IPS DF 6.9 (cell line): ENCODE measurements around the gene STBD1.

Source experiments
- DNase-seq: peaks from one replicate; pipeline ENCODE4 v3.0.0-alpha.2; 2013; ENCODE audit warnings: low read depth, low spot score
- H3K27ac ChIP-seq: one replicate; pipeline ENCODE4 v1.5.1; 2013; ENCODE audit warnings: low read length, control low read depth
- H3K27me3 ChIP-seq: 2 replicates; pipeline ENCODE4 v1.6.1; 2013; ENCODE audit warnings: mild to moderate bottlenecking, low read length; ENCODE audit not compliant: control insufficient read depth, insufficient read depth
- H3K36me3 ChIP-seq: 2 replicates; pipeline ENCODE4 v1.6.1; 2013; ENCODE audit warnings: low read length; ENCODE audit not compliant: control insufficient read depth, insufficient read depth
- H3K4me1 ChIP-seq: 2 replicates; pipeline ENCODE4 v1.6.1; 2013; ENCODE audit warnings: low read length; ENCODE audit not compliant: control insufficient read depth, insufficient read depth
- H3K4me3 ChIP-seq: 2 replicates; pipeline ENCODE4 v1.5.1; 2013; ENCODE audit warnings: mild to moderate bottlenecking, low read length
- H3K9me3 ChIP-seq: 2 replicates; pipeline ENCODE4 v1.6.1; 2013; ENCODE audit warnings: low read length, inconsistent platforms; ENCODE audit not compliant: control insufficient read depth, insufficient read depth
- WGBS: extraction: QIAGEN DNeasy Blood & Tissue Kit; methylation state at CpG from one replicate; pipeline ENCODE4 v1.1.7; 2013; ENCODE audit warnings: mixed read lengths, missing lambda C conversion rate; ENCODE audit not compliant: insufficient read length, insufficient coverage; 5-methylcytosine and 5-hydroxymethylcytosine counted together

STBD1 gene

DNA sequence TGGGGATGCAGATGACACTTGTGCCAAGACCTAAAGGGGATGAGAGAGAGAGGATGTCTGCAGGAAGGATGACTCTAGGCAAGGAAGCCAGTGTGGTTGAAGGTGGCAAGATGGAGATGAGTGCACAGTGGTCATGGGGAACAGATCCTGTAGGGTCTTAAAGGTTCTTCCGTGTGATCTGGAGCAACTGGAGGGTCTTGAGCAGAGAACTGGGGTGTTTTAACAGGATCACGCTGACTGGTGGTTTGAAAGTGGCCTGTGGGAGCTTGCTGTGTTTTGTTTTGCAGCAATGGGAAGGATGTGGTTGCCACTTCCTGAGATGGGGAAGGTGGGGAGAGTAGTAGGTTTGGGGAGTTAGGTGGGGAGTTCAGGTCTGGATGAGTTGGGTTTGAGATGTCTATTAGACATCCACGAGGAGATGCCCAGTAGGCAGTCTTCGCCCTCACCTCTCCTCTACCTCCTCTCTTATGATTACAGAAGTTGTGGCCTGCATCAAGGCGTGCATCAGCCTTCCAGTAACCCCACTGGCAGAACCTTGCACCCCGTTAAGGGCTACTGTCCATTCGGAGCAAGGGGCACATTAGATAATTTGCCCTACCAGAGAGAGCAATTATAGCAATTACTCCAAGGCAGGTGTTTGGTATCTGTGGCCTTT lies 1.4 kb upstream of the STBD1 start:
- 0 out of 2 replicates have a peak, but pooled peaks cover 5% of the 10 kb centered on the region for H3K36me3 ChIP-seq
- no peak overlapping the region for H3K27ac ChIP-seq
- H3K4me3 ChIP-seq, result no peak overlapping the region
- H3K4me1 ChIP-seq, result peaks cover 3% of the 10 kb centered on the region
- WGBS, result no CpG with 5 or more reads among the region's 7 CpGs
- no peak for DNase-seq
- H3K9me3 ChIP-seq, result no peaks in the 10 kb centered on the region
- peaks cover 5% of the 10 kb centered on the region; the same call in 1 of the 2 replicates for H3K27me3 ChIP-seq

DNA sequence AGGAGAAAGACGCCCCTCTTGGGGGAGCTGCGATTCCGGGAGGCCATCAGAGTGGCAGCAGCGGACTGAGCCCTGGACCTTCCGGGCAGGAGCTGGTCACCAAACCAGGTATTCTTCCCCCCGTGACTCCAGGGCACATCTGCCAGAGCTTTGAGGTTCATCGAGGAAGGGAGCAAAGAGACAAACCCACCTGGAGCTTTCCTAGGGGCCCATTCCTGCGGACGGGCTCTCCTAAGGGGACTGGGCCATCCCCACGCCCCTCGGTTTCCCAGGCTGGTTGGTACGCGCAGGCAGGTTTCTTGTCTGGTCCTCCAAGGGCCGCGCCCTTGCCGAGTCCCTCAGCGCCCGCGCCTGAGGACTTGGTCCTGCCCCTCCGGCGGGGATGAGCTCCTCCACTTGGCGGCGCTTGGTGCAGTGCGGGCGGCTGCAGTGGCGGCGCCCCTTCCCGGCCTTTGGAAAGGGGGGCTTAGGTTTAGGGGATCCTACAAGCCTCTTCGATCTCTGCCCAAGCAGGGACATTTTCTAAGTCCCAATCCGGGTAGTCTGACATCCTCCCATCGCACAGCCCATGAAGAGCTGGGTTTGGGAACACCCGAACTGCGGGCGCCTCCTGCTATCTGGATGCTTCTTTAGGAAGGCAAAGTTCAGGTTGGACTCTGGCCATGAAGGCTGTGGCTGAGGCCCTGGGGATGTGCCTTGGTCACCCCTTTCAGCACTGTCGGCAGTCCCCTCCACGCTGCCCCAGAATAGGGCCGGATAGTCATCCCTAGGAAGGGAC lies 538 bp downstream of the STBD1 start:
- 0 out of 2 replicates have a peak, but pooled peaks cover 5% of the 10 kb centered on the region for H3K36me3 ChIP-seq
- peak; percentile 13 for DNase-seq
- H3K27ac ChIP-seq, result no peak overlapping the region
- peak overlapping the region; percentile 79 for H3K4me3 ChIP-seq
- no peaks in the 10 kb centered on the region for H3K9me3 ChIP-seq
- peaks cover 5% of the 10 kb centered on the region; the same call in 1 of the 2 replicates for H3K27me3 ChIP-seq
- no CpG with 5 or more reads among the region's 37 CpGs for WGBS
- H3K4me1 ChIP-seq, result peaks cover 3% of the 10 kb centered on the region

GRCh38 chr4:76307660-76308014 lies 1.1 kb downstream of the STBD1 start:
- Histone ChIP-seq H3K27ac (no peak overlapping the region), H3K4me1 (peaks cover 3% of the 10 kb centered on the region), H3K36me3 (0 out of 2 replicates have a peak, but pooled peaks cover 5% of the 10 kb centered on the region), H3K9me3 (no peaks in the 10 kb centered on the region), H3K4me3 (no peak overlapping the region; the same call in 1 of the 2 replicates), H3K27me3 (peaks cover 5% of the 10 kb centered on the region; the same call in 1 of the 2 replicates)
- WGBS, result no CpG with 5 or more reads among the region's 4 CpGs
- DNase-seq, result no peak

DNA sequence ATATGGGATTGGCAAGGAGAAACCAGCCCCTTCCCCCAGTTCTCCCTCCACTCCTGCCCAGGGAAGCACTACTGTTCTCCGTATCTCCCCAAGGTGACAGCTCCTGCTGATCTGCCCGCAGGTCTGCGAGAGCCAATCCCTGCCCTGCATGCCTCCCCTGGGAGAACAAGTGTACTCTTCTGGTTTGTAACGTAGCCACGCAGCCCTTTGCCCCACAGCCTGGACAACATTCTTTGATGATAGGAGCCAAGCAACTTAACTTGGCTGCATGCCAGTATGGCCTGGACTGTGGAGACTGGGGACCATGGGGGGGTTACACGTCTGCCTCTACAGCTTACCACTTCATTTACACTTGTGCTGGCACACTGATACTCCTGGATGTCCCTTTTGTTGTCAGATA lies 2.0 kb downstream of the STBD1 start:
- DNase-seq, result no peak
- Histone ChIP-seq H3K36me3 (0 out of 2 replicates have a peak, but pooled peaks cover 5% of the 10 kb centered on the region), H3K9me3 (no peaks in the 10 kb centered on the region), H3K27me3 (peaks cover 5% of the 10 kb centered on the region; the same call in 1 of the 2 replicates), H3K4me3 (no peak overlapping the region), H3K4me1 (peaks cover 3% of the 10 kb centered on the region), H3K27ac (no peak overlapping the region)
- no CpG with 5 or more reads among the region's 6 CpGs for WGBS

DNA sequence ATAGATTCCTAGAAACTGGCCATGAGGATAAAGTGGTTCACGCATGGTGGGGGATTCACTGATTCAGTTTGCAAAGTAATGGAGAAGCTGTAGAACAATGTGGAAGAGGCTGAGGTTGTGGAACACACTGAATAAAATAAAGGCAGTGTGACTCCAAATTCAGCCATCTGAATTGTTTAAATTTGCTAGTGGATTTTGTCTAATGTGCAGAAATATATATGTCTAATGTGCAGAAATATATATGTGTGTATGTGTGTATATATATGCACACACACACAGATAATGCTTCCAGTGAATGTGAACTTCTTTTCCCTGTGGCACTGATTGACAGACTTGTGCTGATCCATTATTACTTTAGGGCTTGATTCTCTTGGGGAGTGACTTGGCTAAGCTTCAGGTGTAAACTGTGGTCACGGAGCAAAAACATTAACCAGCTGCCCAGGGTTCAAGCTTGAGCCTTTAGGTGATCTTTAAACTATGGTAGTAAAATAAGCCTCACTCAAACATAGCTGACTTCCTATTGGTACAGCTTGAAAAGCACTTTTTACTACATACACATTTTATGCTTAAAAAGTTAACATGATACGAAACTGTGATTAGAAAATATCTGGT lies 3.5 kb downstream of the STBD1 start:
- Histone ChIP-seq H3K27ac (no peak overlapping the region), H3K4me1 (peaks cover 3% of the 10 kb centered on the region), H3K4me3 (no peak overlapping the region), H3K27me3 (peaks cover 5% of the 10 kb centered on the region; the same call in 1 of the 2 replicates), H3K36me3 (0 out of 2 replicates have a peak, but pooled peaks cover 5% of the 10 kb centered on the region), H3K9me3 (no peaks in the 10 kb centered on the region)
- DNase-seq, result no peak
- no CpG with 5 or more reads among the region's 3 CpGs for WGBS

GRCh38 chr4:76310683-76311082 lies 4.2 kb downstream of the STBD1 start:
- Histone ChIP-seq H3K27ac (no peak overlapping the region), H3K4me1 (peaks cover 3% of the 10 kb centered on the region), H3K36me3 (0 out of 2 replicates have a peak, but pooled peaks cover 5% of the 10 kb centered on the region), H3K27me3 (peaks cover 1% of the 10 kb centered on the region; the same call in 1 of the 2 replicates), H3K4me3 (no peak overlapping the region), H3K9me3 (no peaks in the 10 kb centered on the region)
- WGBS, result no CpG with 5 or more reads among the region's 4 CpGs
- no peak for DNase-seq

DNA sequence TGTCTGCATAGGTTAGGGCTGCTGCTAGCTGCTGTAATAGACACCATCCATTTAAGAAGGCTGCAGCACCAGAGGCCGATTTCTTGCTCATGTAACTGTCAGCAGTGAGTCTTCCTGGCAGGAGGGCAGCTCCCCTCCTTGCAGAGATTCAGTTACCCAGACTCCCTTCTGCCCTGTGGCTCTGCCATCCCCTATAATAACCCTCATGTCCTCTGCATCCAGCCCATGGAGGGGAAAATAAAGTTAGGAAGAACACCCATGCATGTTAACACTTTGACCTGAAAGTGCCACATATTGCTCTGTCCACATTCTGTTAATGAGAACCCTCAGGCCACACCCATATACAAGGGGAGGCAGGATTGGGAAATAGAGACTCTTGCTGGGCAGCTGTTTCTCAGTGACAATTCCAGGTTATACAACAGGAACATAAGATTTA lies 5.4 kb downstream of the STBD1 start:
- DNase-seq, result no peak
- 0 out of 2 replicates have a peak, but pooled peaks cover 5% of the 10 kb centered on the region for H3K36me3 ChIP-seq
- no peaks in the 10 kb centered on the region for H3K27me3 ChIP-seq
- H3K27ac ChIP-seq, result no peak overlapping the region
- H3K4me1 ChIP-seq, result peaks cover 2% of the 10 kb centered on the region; the same call in 1 of the 2 replicates
- no peak overlapping the region for H3K4me3 ChIP-seq
- H3K9me3 ChIP-seq, result no peaks in the 10 kb centered on the region
- WGBS, result no CpG with 5 or more reads among the region's 1 CpG

- DNase-seq, result no peak
- Histone ChIP-seq H3K27me3 (no peaks in the 10 kb centered on the region), H3K4me1 (peaks cover 2% of the 10 kb centered on the region; the same call in 1 of the 2 replicates), H3K9me3 (no peaks in the 10 kb centered on the region), H3K4me3 (no peak overlapping the region), H3K36me3 (0 out of 2 replicates have a peak, but pooled peaks cover 5% of the 10 kb centered on the region), H3K27ac (no peak overlapping the region)
- no CpG with 5 or more reads among the region's 1 CpG for WGBS
Observed at GRCh38 chr4:76312457-76312856, 5.9 kb downstream of the STBD1 start.

- Histone ChIP-seq H3K4me1 (no peaks in the 10 kb centered on the region), H3K27me3 (no peaks in the 10 kb centered on the region), H3K4me3 (no peak overlapping the region), H3K27ac (no peak overlapping the region), H3K9me3 (no peaks in the 10 kb centered on the region), H3K36me3 (0 out of 2 replicates have a peak, but pooled peaks cover 5% of the 10 kb centered on the region)
- WGBS, result no CpG with 5 or more reads among the region's 2 CpGs
- DNase-seq, result no peak
Observed at GRCh38 chr4:76313547-76313946, 7.0 kb downstream of the STBD1 start.

GRCh38 chr4:76315267-76315918 lies 8.9 kb downstream of the STBD1 start:
- WGBS, result no CpG with 5 or more reads among the region's 7 CpGs
- no peak for DNase-seq
- H3K36me3 ChIP-seq, result no peaks in the 10 kb centered on the region
- H3K27me3 ChIP-seq, result no peaks in the 10 kb centered on the region
- no peak overlapping the region for H3K27ac ChIP-seq
- H3K4me3 ChIP-seq, result no peak overlapping the region
- no peaks in the 10 kb centered on the region for H3K9me3 ChIP-seq
- H3K4me1 ChIP-seq, result no peaks in the 10 kb centered on the region
